ENCODE data around the gene PUDP. TPM values are rescaled to one million over a fixed set of nuclear protein-coding genes. Genes with fewer than 3 reads are reported as not detected.
"Not testable (repeated sequence)": the region's sequence is repeated elsewhere in the genome, so short reads cannot be mapped to it uniquely, and the experiment has no call there.

PUDP gene
- total RNA-seq, 1 experiment from 2014 or later = 41.2 TPM

DNA sequence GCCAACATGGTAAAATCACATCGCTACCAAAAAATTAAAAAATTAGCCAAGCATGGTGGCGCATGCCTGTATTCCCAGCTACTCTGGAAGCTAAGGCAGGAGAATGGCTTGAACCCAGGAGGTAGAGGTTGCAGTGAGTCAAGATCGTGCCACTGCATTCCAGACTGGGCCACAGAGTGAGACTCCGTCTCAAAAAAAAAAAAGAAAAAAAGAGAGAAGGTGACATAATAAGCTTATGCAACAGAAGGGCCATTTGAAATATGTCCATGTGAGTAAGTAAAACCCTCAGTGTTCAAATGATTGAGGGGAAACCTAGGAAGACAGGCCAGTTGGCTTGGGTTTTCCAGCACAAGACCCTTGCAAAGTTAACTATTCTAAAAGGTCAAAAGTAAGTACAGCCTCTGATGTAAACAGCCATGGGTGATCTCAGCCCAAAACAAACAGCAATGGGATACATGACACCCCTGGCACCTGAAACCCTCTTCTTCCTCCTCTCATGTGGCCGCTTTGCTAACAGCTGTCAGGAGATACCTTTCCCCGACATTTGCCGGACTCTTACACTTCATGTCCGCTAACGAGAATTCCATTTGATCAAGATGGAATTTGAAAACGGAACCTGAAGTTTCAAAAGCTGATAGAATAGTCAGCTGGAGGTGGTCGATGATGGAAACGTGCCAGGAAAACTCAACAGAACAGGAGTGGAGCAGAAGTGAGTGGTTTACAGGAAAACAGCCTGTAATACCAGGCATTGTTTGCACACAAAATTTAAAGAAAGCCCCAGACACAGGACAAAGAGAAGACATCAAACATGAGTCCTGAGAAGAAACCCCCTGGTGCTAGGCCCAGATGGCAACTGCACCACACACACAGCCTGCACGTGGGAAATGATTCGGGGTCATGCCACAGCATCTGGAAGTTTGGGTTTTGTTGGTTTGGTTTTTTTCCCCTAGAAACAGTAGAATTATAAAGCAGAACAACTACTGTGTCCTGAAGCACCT, 93.4 kb downstream of the PUDP start:
- Histone ChIP-seq H3K4me3 (ENCODE audit: low read length) (no peak overlapping the region), H2AFZ (ENCODE audit: low read length) (no peak overlapping the region), H3K9me2 (replicated peaks; ENCODE audit: insufficient read depth, low read length) (no peaks in the 10 kb centered on the region), H3K9ac (ENCODE audit: low read length) (no peak overlapping the region), H3K27ac (ENCODE audit: low read length) (no peak overlapping the region), H3K9me3 (ENCODE audit: low read length) (no peaks in the 10 kb centered on the region), H3K4me2 (ENCODE audit: low read depth, low read length, poor library complexity, severe bottlenecking) (no peak overlapping the region), H3K79me2 (ENCODE audit: low read length) (peaks cover 19% of the 10 kb centered on the region), H3K27me3 (ENCODE audit: low read length) (no peaks in the 10 kb centered on the region), H4K20me1 (ENCODE audit: insufficient read depth, low read depth, low read length) (no peaks in the 10 kb centered on the region), H3K4me1 (ENCODE audit: low read length) (peaks cover 33% of the 10 kb centered on the region), H3K36me3 (ENCODE audit: insufficient read depth, low read length) (0 out of 2 replicates have a peak, but pooled peaks cover 8% of the 10 kb centered on the region)
- no peak for DNase-seq

DNA sequence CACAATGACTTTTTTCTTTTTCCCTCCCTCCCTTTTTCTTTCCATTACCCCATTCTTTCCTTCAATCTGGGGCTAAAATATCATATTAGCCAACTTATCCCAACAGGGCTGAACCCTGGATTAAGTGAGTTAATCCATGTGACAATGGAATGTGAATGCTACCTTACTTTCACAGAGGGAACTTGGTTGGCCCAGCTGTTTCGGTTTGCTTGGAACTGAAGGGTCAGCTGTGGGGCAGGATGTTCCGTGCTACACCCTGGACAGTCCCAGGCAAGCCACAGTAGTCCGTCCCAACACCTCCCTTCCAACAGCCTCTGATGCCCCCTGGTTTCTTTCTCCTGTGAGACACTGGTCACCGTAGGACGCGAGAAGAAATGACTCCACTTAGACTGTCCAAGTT, 95.4 kb downstream of the PUDP start:
- Histone ChIP-seq H3K4me2 (ENCODE audit: low read depth, low read length, poor library complexity, severe bottlenecking) (no peak overlapping the region), H4K20me1 (ENCODE audit: insufficient read depth, low read depth, low read length) (no peaks in the 10 kb centered on the region), H3K36me3 (ENCODE audit: insufficient read depth, low read length) (peaks cover 13% of the 10 kb centered on the region; the same call in 1 of the 2 replicates), H3K79me2 (ENCODE audit: low read length) (peaks cover 5% of the 10 kb centered on the region), H3K4me3 (ENCODE audit: low read length) (no peak overlapping the region), H3K27me3 (ENCODE audit: low read length) (no peaks in the 10 kb centered on the region), H3K9me3 (ENCODE audit: low read length) (no peaks in the 10 kb centered on the region), H3K4me1 (ENCODE audit: low read length) (peaks cover 36% of the 10 kb centered on the region), H2AFZ (ENCODE audit: low read length) (no peak overlapping the region), H3K9ac (ENCODE audit: low read length) (no peak overlapping the region), H3K9me2 (replicated peaks; ENCODE audit: insufficient read depth, low read length) (no peaks in the 10 kb centered on the region), H3K27ac (ENCODE audit: low read length) (no peak overlapping the region)
- no peak for DNase-seq

DNA sequence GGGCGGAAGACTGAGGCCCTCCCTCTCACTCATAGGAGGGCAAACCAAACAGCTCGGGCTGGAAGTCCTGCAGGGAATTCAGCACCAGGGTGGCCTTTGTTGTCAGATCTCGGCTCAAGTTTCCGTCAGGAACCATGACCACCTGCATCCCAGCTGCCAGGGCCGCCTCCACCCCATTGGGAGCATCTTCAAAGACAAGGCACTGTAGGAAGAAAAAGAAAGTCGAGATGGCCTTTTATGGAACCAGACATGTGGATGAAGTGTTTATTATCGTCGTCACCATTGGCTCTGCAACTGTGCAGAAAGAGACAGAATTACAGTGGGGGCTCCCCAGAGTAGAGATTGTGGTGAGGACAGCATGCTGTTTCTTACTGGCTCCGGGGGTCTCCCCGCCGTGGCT, 97.7 kb downstream of the PUDP start:
- no peaks in the 10 kb centered on the region for H3K9me2 ChIP-seq (replicated peaks; ENCODE audit: insufficient read depth, low read length)
- H3K27me3 ChIP-seq (ENCODE audit: low read length) = no peaks in the 10 kb centered on the region
- H4K20me1 ChIP-seq (ENCODE audit: insufficient read depth, low read depth, low read length) = no peaks in the 10 kb centered on the region
- H3K9me3 ChIP-seq (ENCODE audit: low read length) = no peaks in the 10 kb centered on the region
- H3K79me2 ChIP-seq (ENCODE audit: low read length) = peaks cover 3% of the 10 kb centered on the region; the same call in 1 of the 2 replicates
- H3K9ac ChIP-seq (ENCODE audit: low read length) = no peak overlapping the region
- no peak overlapping the region for H3K4me2 ChIP-seq (ENCODE audit: low read depth, low read length, poor library complexity, severe bottlenecking)
- H2AFZ ChIP-seq (ENCODE audit: low read length) = no peak overlapping the region
- H3K4me1 ChIP-seq (ENCODE audit: low read length) = peaks cover 23% of the 10 kb centered on the region
- no peak overlapping the region for H3K27ac ChIP-seq (ENCODE audit: low read length)
- peaks cover 9% of the 10 kb centered on the region for H3K36me3 ChIP-seq (ENCODE audit: insufficient read depth, low read length)
- DNase-seq = no peak
- no peak overlapping the region for H3K4me3 ChIP-seq (ENCODE audit: low read length)

DNA sequence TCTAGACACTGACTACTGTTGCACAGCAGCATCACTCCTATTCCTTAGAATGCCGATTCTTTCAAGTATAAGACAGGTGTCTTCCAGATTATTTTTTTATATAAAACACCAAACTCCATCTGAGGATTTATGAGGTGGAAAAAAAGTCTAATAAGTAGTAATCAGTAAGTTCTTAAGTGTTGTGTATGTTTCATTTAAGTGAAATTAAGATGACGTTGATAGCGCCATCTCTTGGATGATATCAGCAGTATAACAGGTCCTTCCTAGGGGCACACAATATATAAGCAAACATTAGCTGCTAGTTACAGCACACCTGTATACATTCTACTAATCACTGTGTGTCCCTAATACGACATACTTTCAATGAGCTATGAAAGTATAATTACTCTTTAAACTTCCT, 100.0 kb downstream of the PUDP start:
- no peaks in the 10 kb centered on the region for H3K79me2 ChIP-seq (ENCODE audit: low read length)
- H3K9me2 ChIP-seq (replicated peaks; ENCODE audit: insufficient read depth, low read length) = no peaks in the 10 kb centered on the region
- H4K20me1 ChIP-seq (ENCODE audit: insufficient read depth, low read depth, low read length) = no peaks in the 10 kb centered on the region
- no peaks in the 10 kb centered on the region for H3K9me3 ChIP-seq (ENCODE audit: low read length)
- H3K27me3 ChIP-seq (ENCODE audit: low read length) = no peaks in the 10 kb centered on the region
- peak overlapping the region; percentile 48 for H3K27ac ChIP-seq (ENCODE audit: low read length)
- no peak overlapping the region for H2AFZ ChIP-seq (ENCODE audit: low read length)
- peaks cover 14% of the 10 kb centered on the region for H3K36me3 ChIP-seq (ENCODE audit: insufficient read depth, low read length)
- no peak overlapping the region for H3K4me3 ChIP-seq (ENCODE audit: low read length)
- H3K9ac ChIP-seq (ENCODE audit: low read length) = no peak overlapping the region
- peak; percentile 82 for DNase-seq
- peaks cover 23% of the 10 kb centered on the region for H3K4me1 ChIP-seq (ENCODE audit: low read length)
- H3K4me2 ChIP-seq (ENCODE audit: low read depth, low read length, poor library complexity, severe bottlenecking) = no peak overlapping the region

DNA sequence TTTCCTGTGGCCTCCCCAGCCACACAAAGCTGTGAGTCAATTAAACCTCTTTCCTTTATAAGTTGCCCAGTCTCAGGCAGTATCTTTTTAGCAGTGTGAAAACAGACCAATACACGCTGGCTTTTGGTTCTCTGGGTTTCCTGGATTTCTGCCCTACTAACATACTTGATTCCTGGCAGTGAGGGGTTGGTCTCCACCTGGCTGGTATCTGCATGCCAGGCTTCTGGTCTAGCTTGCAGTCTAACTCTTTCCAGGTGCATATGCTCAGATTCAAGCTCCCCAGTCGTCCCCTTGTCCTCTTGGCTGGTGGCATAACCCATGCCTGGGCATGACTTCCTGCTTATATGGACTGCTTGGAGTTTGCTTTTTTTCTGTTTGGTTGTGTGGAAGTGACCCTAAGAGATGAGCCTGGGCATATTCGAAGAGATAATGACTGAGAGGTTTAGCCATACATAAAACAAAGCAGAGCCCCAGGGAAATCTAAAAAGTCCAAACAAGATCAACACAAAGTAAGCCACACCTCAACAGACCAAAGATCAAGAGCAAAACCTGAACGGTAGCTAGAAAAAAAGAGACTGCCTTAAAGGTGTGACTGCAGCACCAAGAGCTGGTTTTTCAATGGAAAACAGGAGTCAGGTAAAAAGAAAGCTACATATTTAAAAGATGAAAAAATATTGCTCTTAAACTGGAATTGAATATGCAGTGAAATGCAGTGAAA, 102.6 kb downstream of the PUDP start:
- no peak overlapping the region for H3K4me3 ChIP-seq (ENCODE audit: low read length)
- no peaks in the 10 kb centered on the region for H3K27me3 ChIP-seq (ENCODE audit: low read length)
- no peak for DNase-seq
- H3K9me2 ChIP-seq (replicated peaks; ENCODE audit: insufficient read depth, low read length) = no peaks in the 10 kb centered on the region
- H3K9me3 ChIP-seq (ENCODE audit: low read length) = no peaks in the 10 kb centered on the region
- no peak overlapping the region for H2AFZ ChIP-seq (ENCODE audit: low read length)
- H3K27ac ChIP-seq (ENCODE audit: low read length) = no peak overlapping the region
- H3K79me2 ChIP-seq (ENCODE audit: low read length) = no peaks in the 10 kb centered on the region
- no peak overlapping the region for H3K9ac ChIP-seq (ENCODE audit: low read length)
- no peaks in the 10 kb centered on the region for H4K20me1 ChIP-seq (ENCODE audit: insufficient read depth, low read depth, low read length)
- peaks cover 23% of the 10 kb centered on the region for H3K4me1 ChIP-seq (ENCODE audit: low read length)
- H3K36me3 ChIP-seq (ENCODE audit: insufficient read depth, low read length) = peaks cover 14% of the 10 kb centered on the region
- H3K4me2 ChIP-seq (ENCODE audit: low read depth, low read length, poor library complexity, severe bottlenecking) = no peak overlapping the region

DNA sequence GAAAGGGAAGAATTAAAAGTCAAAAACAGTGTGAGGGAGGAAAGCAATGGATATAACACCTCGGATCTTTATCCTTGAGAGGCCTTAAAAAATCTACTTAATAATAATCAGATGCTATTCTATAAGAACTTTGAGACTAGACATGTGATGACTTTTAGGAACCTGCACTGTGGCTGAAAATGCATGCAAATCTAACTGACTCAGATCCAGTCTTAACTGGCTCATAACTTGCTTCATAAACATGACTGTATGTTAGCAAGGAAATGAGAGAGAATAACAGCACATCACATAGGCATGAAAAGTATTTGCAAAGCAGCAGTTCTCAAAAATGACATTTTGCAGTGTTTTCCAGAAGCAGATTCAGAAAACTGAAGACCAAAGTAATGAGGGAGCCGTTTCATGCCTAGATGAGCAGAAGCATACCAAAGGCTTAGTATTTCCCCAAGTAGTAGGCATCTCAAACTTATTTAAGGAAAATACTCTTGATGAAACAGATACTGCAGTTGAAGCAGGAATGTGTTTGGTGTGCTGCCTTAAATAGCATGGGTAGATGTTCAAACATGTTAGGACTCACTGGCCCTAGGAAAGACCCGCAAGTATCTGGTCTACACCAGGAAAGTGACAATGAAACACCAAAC, 104.0 kb downstream of the PUDP start:
- H2AFZ ChIP-seq (ENCODE audit: low read length) = not testable (repeated sequence)

DNA sequence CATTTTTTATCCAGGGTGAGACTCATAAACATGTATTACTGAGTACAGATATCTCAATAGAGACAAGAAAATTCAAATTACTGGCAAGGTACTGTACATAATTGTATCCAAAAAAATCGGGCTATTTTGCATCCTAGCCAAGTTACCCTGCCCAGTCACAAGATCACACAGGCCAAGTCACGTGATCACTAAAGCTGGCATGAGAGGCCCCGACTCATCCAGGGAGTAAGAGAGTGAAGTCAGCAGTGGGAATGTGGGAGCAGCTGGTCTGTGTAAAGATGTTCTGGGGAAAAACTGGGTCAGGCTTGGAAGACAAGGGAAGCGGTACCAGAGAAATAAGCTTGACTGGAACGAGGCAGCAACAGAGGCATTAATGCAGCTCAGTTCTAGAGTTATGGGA, 119.7 kb downstream of the PUDP start:
- no peak overlapping the region for H2AFZ ChIP-seq (ENCODE audit: low read length)
- 0 out of 2 replicates have a peak overlapping the region, but pooled peaks have one; percentile 8 for H3K27ac ChIP-seq (ENCODE audit: low read length)
- H4K20me1 ChIP-seq (ENCODE audit: insufficient read depth, low read depth, low read length) = no peaks in the 10 kb centered on the region
- H3K9ac ChIP-seq (ENCODE audit: low read length) = no peak overlapping the region
- no peaks in the 10 kb centered on the region for H3K9me2 ChIP-seq (replicated peaks; ENCODE audit: insufficient read depth, low read length)
- no peaks in the 10 kb centered on the region for H3K36me3 ChIP-seq (ENCODE audit: insufficient read depth, low read length)
- no peaks in the 10 kb centered on the region for H3K27me3 ChIP-seq (ENCODE audit: low read length)
- no peak overlapping the region for H3K4me3 ChIP-seq (ENCODE audit: low read length)
- H3K4me2 ChIP-seq (ENCODE audit: low read depth, low read length, poor library complexity, severe bottlenecking) = no peak overlapping the region
- DNase-seq = no peak
- no peaks in the 10 kb centered on the region for H3K9me3 ChIP-seq (ENCODE audit: low read length)
- no peaks in the 10 kb centered on the region for H3K79me2 ChIP-seq (ENCODE audit: low read length)
- peaks cover 38% of the 10 kb centered on the region for H3K4me1 ChIP-seq (ENCODE audit: low read length)

More for the DNA sequence above, 104.0 kb downstream of the PUDP start:
- H4K20me1 ChIP-seq (ENCODE audit: insufficient read depth, low read depth, low read length); H3K4me3 ChIP-seq (ENCODE audit: low read length); H3K4me2 ChIP-seq (ENCODE audit: low read depth, low read length, poor library complexity, severe bottlenecking); H3K9me2 ChIP-seq (replicated peaks; ENCODE audit: insufficient read depth, low read length); H3K36me3 ChIP-seq (ENCODE audit: insufficient read depth, low read length); H3K27ac ChIP-seq (ENCODE audit: low read length); DNase-seq; H3K9me3 ChIP-seq (ENCODE audit: low read length); H3K27me3 ChIP-seq (ENCODE audit: low read length); H3K79me2 ChIP-seq (ENCODE audit: low read length); H3K9ac ChIP-seq (ENCODE audit: low read length): not testable (repeated sequence)
- H3K4me1 ChIP-seq (ENCODE audit: low read length) = peaks cover 17% of the 10 kb centered on the region

DNA sequence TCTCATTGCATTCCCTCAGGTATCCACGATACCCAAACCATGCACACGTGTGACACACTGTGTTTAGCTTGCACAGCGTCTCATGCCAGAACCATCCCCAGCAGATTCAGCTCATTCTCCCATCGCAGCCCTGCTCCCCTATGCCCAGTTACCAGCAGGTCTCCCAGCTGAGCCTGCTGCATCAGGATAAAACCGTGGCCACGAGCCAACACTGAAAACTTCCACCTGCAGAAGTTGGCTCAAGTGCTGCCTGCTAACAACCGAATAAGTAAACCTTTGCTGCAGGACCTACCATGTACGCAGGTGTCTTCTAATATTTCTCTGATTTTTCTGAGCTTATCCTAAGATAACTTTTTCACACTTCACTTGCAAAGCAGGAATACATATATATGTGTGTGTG, 120.9 kb downstream of the PUDP start:
- Histone ChIP-seq H3K9me3 (ENCODE audit: low read length) (no peaks in the 10 kb centered on the region), H3K4me2 (ENCODE audit: low read depth, low read length, poor library complexity, severe bottlenecking) (peak overlapping the region; percentile 75), H3K9ac (ENCODE audit: low read length) (no peak overlapping the region), H2AFZ (ENCODE audit: low read length) (no peak overlapping the region), H3K9me2 (replicated peaks; ENCODE audit: insufficient read depth, low read length) (no peaks in the 10 kb centered on the region), H3K27ac (ENCODE audit: low read length) (peak overlapping the region; percentile 97), H4K20me1 (ENCODE audit: insufficient read depth, low read depth, low read length) (no peaks in the 10 kb centered on the region), H3K79me2 (ENCODE audit: low read length) (no peaks in the 10 kb centered on the region), H3K4me3 (ENCODE audit: low read length) (no peak overlapping the region; the same call in 1 of the 2 replicates), H3K36me3 (ENCODE audit: insufficient read depth, low read length) (no peaks in the 10 kb centered on the region), H3K27me3 (ENCODE audit: low read length) (no peaks in the 10 kb centered on the region), H3K4me1 (ENCODE audit: low read length) (peaks cover 38% of the 10 kb centered on the region)
- no peak for DNase-seq

All from Karpas-422 (cell line).